ENCODE results near the gene GPR68.

GRCh38 chr14:91223028-91223783 is 21.3 kb downstream of the GPR68 start:
- TF ChIP-seq CTCF (optimal IDR thresholded peaks at IDR 0.05 in 1 of 3, IDR thresholded peaks at IDR 0.05 in 1 of 3, conservative IDR thresholded peaks at IDR 0.05 in 1 of 3; ENCODE audit: extremely low read depth in 1 of 3, insufficient read depth in 2 of 3, low read length in 3 of 3), result no peak
- no peak for TF ChIP-seq EZH2 (IDR thresholded peaks at IDR 0.05; ENCODE audit: low read length)

All from keratinocyte (primary cell).